ENCODE measurements around the gene KANSL1. TPM values are rescaled to one million over a fixed set of nuclear protein-coding genes. Genes with fewer than 3 reads are reported as not detected.
A peak's percentile ranks its signal among the peaks of the same experiment; 100 is the strongest.

KANSL1 gene
- polyA plus RNA-seq, 1 donor from 2014 or later = 16.4 TPM

DNA sequence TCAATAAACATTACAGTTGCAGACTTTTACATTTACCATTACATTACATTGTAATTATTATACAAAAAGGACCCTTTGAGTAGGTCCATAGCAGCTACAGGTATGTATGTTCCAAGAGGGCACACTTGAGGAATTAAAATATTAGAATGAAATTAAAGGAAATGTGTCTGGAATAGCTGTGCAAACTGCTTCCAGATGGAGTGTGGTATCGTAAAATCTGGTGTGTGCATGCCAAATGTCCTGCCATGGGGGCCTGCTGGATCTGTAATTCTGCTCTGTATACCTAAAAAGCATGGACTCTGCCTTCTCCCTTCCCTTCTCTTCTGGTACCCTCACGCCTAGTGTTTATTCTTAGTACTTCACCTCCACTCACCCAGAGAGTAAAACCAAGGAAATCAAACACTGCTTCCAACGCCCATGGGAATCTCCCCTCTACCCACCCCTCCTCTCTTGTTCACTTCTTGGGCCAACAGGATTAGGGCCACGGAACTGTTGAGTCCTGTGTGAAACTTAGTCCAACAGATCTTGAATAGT, 155.4 kb downstream of the KANSL1 start:
- Mint-ChIP-seq H3K9me3 (no peaks in the 10 kb centered on the region), H3K27me3 (no peaks in the 10 kb centered on the region), H3K4me1 (peaks cover 5 to 14% (median 7%) of the 10 kb centered on the region in 3 donors), H3K27ac (peak overlapping the region in 2 of 3 donors; percentile 29 to 80), H3K36me3 (peaks cover 5% of the 10 kb centered on the region), H3K4me3 (no peak overlapping the region)

DNA sequence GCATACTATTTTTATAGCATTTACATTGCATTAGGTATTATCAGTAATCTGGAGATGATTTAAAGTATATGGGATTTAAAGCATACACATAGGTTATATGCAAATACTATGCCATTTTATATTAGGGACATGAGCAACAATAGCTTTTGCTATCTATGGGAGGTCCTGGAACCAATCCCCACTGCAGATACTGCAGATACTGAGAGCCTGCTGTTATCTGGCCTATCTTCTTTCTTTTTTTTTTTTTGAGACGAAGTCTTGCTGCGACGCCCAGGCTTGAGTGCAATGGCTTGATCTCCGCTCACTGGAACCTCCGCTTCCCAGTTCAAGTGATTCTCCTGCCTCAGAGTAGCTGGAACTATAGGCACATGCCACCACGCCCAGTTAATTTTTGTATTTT, 156.7 kb downstream of the KANSL1 start:
- Mint-ChIP-seq H3K9me3 (no peaks in the 10 kb centered on the region), H3K36me3 (peaks cover 7% of the 10 kb centered on the region), H3K4me3 (no peak overlapping the region), H3K27ac (no peak overlapping the region), H3K4me1 (peaks cover 5 to 14% (median 7%) of the 10 kb centered on the region in 3 donors), H3K27me3 (no peaks in the 10 kb centered on the region)

DNA sequence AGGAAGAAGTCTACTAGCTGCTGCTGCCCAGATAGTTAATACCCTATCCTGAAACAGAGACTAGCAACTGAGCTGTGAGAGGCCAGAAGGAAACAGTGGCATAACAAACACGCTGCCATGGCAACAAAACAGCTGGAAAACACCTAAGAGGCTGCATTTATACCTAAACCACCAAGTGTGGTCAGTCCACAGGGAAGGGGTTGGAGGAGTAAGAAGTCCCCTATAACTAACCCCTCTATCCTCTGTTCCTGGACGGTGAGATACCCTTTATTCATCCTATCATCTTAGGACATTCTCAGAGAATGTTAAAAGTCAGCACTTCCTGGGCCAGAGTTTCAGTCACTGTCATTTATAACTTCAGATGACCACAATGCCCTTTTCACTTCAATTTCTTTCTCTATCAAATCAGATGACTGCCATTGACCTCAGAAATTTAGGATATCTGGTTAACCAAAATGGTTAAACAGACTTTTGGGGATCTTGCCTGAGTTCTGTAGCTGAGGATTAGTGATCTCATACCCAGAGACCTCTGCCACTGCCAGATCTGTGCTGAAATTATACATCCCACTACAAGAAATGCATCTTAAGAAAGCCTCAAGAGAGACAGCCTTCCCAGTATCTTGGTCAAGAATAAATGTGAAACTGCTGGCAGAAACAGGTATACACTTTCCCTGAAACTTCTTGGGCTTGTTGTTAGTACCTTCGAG, 158.0 kb downstream of the KANSL1 start:
- Mint-ChIP-seq H3K27me3 (no peaks in the 10 kb centered on the region), H3K36me3 (peaks cover 14% of the 10 kb centered on the region)

DNA sequence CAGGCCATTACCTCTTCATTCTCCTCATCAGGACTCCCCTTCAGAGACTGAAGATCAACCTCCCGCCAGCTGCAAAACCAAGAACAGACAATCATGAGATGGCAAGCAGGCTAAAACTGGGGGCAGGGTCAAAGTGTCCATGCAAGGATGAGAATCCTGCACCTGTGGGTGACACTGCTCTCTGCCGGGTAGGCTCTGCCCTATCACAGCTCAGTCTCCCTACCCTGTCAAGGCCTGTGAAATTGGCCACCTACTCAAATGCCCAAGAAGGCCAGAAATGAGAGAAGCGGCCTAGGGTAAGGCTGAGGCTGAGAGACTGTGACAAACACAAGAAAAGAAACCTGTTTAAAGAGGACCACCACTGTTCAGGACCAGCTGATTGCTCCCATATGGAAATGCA, 159.8 kb downstream of the KANSL1 start:
- Mint-ChIP-seq H3K4me1 (peaks cover 18 to 21% (median 18%) of the 10 kb centered on the region in 3 donors), H3K27ac (peak overlapping the region in 1 of 3 donors; percentile 73), H3K36me3 (peaks cover 15% of the 10 kb centered on the region), H3K27me3 (no peaks in the 10 kb centered on the region), H3K4me3 (no peak overlapping the region), H3K9me3 (no peaks in the 10 kb centered on the region)

More for the DNA sequence above, 158.0 kb downstream of the KANSL1 start:
- H3K9me3 Mint-ChIP-seq = no peaks in the 10 kb centered on the region
- peak overlapping the region; percentile 18 to 94 (median 89) for H3K27ac Mint-ChIP-seq
- H3K4me3 Mint-ChIP-seq = peak overlapping the region in 1 of 4 donors; percentile 65
- H3K4me1 Mint-ChIP-seq = peaks cover 7 to 10% (median 7%) of the 10 kb centered on the region in 3 donors

DNA sequence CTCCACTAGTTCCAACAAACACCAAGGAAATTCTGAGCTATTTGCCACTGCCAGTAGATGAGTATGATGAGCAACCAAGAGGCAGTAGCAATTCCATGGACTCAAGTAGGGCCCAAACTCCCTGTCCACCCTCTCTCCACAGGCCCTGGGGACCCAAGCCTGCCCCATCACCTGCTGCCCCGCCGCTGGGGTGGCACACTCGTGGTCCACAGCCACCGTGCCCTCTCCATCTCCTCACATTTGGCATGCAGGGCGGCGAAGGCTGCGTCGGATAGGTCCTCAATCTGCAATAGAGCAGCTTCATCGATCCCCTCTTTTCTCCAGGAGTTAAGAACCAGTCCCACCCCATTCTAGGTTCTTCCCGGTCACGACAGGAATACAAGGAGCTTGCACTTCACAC, 160.3 kb downstream of the KANSL1 start:
- Mint-ChIP-seq H3K27me3 (no peaks in the 10 kb centered on the region), H3K4me1 (peaks cover 20 to 26% (median 21%) of the 10 kb centered on the region in 3 donors), H3K27ac (peak overlapping the region in 1 of 3 donors; percentile 73), H3K9me3 (no peaks in the 10 kb centered on the region), H3K36me3 (peaks cover 12% of the 10 kb centered on the region), H3K4me3 (no peak overlapping the region)

DNA sequence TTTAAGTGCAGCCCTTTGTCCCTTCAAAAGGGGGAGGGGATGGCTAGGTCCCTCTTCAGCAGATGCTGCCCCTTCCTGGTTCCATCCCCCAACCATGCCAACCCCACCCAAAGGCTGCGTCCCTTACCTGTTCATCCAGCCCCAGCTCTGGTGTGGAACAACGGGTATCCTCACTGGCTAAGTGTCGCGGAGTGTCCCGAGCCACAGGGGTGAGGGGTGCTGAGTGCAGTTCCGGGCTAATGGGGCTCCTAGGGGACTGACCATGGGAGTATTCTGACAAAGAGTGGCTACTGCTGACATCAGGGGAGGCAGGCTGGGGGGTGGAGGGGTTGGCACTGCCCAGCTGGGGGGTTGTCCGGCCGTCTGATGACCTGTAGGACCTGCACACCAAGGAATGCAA, 161.3 kb downstream of the KANSL1 start:
- Mint-ChIP-seq H3K27ac (no peak overlapping the region), H3K4me3 (no peak overlapping the region), H3K27me3 (no peaks in the 10 kb centered on the region), H3K9me3 (no peaks in the 10 kb centered on the region), H3K4me1 (peaks cover 27 to 33% (median 31%) of the 10 kb centered on the region in 3 donors), H3K36me3 (peaks cover 11% of the 10 kb centered on the region)

DNA sequence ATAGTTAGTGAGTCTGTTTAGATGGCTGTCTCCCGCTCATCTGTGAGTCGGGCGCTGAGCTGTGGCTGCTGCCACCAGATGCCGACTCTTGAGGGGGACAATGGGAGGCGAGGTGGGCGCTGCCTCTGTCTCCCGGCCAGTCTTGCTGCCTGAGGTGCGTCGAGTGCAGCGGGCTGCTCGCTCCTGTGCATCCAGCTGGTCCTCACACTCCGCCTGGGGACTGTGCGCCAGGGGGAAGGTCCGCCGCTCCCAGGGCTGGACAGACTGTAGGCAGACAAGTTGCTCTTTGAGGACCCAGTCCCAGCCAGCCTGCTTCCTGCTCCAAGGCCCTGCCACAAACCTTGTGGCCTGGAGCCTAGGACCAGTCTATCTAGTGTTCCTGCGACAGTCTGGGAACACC, 161.8 kb downstream of the KANSL1 start:
- Mint-ChIP-seq H3K36me3 (peaks cover 11% of the 10 kb centered on the region), H3K4me1 (peaks cover 32 to 38% (median 36%) of the 10 kb centered on the region in 3 donors), H3K4me3 (no peak overlapping the region), H3K27ac (no peak overlapping the region), H3K27me3 (no peaks in the 10 kb centered on the region), H3K9me3 (no peaks in the 10 kb centered on the region)

DNA sequence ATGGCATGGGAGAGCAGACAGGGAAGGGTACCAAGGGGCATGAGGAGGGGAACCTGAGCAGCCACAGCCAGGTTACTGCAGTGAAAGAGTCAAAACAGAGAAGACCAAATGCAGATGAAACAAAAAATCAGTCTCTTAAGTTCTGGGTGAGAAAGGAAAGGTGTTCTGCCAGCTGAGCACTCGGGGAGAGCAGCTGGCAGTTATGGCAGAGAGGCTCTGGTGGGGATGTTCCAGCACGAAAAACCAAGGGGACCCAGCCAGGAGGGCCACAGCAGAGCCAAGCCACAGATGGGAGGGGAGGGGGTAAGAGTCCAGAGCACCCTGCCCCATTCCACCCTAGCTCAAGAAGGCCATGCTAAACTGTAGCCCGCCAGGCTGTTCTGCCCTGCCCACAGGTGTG, 162.5 kb downstream of the KANSL1 start:
- peak overlapping the region in 2 of 3 donors; percentile 71 to 73 for H3K27ac Mint-ChIP-seq
- H3K4me1 Mint-ChIP-seq = peaks cover 37 to 43% (median 43%) of the 10 kb centered on the region in 3 donors
- peak overlapping the region in 1 of 4 donors; percentile 18 for H3K4me3 Mint-ChIP-seq
- no peaks in the 10 kb centered on the region for H3K9me3 Mint-ChIP-seq
- no peaks in the 10 kb centered on the region for H3K27me3 Mint-ChIP-seq
- H3K36me3 Mint-ChIP-seq = peaks cover 11% of the 10 kb centered on the region

DNA sequence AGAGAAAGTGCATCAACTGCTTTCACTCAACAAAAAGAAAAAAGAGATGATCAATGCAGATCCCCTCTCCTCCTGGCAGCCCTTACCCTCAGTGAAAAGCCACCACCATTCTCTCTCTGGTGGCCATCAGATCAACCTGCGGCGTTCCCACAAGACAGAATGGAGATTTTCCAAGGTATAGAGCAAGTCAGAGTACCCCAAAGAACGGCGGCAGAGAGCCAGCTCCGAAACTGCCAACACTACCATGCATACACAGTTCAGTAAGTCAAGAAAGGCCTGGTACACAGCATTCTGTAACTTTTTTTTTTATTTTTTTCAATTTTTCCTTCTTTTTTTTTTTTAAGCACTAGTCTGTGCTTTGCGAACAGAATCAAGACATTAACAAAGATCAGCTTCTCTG, 163.6 kb downstream of the KANSL1 start:
- Mint-ChIP-seq H3K27ac (peak overlapping the region; percentile 40 to 92 (median 73)), H3K36me3 (peaks cover 11% of the 10 kb centered on the region), H3K9me3 (no peaks in the 10 kb centered on the region), H3K27me3 (no peaks in the 10 kb centered on the region), H3K4me3 (no peak overlapping the region), H3K4me1 (peaks cover 41 to 44% (median 44%) of the 10 kb centered on the region in 3 donors)

DNA sequence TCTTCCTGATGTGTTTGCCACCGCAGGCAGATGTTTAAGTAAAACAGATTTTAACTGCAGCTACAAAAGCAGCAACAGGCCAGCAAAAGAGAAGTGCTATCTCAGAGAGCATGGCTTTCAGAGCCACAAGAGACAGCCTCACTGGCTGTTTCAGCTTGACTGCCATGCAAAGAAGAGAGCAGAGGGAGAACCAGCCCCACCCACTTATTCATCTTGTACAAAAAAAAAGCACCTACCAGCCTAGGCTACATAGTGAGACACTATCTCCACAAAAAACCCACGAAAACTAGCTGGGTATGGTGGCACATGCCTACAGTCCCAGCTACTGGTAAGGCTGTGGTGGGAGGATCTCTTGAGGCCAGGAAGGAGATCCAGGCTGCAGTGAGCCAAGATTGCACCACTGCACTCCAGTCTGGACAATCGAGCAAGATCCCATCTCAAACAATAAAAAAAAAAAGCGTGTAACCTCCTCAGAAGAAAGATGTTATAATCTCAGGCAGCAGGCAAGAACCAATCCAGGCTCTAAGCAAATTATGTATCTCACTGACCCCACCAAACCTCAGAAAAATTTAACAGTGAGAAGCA, 164.2 kb downstream of the KANSL1 start:
- Mint-ChIP-seq H3K27me3 (no peaks in the 10 kb centered on the region), H3K27ac (peak overlapping the region; percentile 40 to 92 (median 73)), H3K9me3 (no peaks in the 10 kb centered on the region), H3K4me1 (peaks cover 38 to 44% (median 39%) of the 10 kb centered on the region in 3 donors), H3K36me3 (peaks cover 11% of the 10 kb centered on the region), H3K4me3 (peak overlapping the region in 3 of 4 donors; percentile 3 to 83 (median 73))

DNA sequence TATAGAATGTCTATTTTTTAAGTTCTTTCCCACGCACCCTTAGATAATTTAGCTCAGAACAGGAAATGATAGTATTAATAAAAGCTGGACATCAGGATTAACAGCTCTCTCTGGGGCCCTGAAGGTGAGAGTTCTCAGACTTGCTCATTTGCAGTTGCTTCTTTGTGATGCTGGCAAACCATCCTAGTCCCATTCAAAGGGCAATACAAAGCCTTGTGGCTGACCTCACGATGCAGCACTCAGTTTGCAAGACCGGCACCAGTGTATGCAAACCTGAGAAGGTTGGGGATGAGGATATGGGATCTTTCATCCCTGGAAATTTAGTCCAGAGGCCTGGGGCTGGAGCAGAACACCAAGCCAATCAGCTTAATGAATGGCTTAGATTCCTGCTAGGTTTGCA, 164.9 kb downstream of the KANSL1 start:
- Mint-ChIP-seq H3K27me3 (no peaks in the 10 kb centered on the region), H3K4me1 (peaks cover 38 to 44% (median 39%) of the 10 kb centered on the region in 3 donors), H3K27ac (peak overlapping the region; percentile 40 to 92 (median 57)), H3K9me3 (no peaks in the 10 kb centered on the region), H3K4me3 (peak overlapping the region in 2 of 4 donors; percentile 11 to 42), H3K36me3 (peaks cover 11% of the 10 kb centered on the region)

DNA sequence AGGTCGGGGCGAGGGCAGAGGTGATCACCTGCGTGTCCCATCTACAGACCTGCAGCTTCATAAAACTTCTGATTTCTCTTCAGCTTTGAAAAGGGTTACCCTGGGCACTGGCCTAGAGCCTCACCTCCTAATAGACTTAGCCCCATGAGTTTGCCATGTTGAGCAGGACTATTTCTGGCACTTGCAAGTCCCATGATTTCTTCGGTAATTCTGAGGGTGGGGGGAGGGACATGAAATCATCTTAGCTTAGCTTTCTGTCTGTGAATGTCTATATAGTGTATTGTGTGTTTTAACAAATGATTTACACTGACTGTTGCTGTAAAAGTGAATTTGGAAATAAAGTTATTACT, 165.3 kb downstream of the KANSL1 start:
- Mint-ChIP-seq H3K4me3 (peak overlapping the region in 2 of 4 donors; percentile 11 to 42), H3K4me1 (peaks cover 38 to 44% (median 42%) of the 10 kb centered on the region in 3 donors), H3K9me3 (no peaks in the 10 kb centered on the region), H3K36me3 (peaks cover 11% of the 10 kb centered on the region), H3K27ac (peak overlapping the region; percentile 40 to 57 (median 47)), H3K27me3 (no peaks in the 10 kb centered on the region)

DNA sequence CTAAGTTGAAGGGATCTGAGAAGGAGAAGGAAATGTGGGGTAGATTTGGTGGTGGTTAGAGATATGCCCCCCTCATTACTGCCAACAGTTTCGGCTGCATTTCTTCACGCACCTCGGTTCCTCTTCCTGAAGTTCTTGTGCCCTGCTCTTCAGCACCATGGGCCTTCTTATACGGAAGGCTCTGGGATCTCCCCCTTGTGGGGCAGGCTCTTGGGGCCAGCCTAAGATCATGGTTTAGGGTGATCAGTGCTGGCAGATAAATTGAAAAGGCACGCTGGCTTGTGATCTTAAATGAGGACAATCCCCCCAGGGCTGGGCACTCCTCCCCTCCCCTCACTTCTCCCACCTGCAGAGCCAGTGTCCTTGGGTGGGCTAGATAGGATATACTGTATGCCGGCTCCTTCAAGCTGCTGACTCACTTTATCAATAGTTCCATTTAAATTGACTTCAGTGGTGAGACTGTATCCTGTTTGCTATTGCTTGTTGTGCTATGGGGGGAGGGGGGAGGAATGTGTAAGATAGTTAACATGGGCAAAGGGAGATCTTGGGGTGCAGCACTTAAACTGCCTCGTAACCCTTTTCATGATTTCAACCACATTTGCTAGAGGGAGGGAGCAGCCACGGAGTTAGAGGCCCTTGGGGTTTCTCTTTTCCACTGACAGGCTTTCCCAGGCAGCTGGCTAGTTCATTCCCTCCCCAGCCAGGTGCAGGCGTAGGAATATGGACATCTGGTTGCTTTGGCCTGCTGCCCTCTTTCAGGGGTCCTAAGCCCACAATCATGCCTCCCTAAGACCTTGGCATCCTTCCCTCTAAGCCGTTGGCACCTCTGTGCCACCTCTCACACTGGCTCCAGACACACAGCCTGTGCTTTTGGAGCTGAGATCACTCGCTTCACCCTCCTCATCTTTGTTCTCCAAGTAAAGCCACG, 165.9 kb downstream of the KANSL1 start:
- H3K4me3 Mint-ChIP-seq = peak overlapping the region in 3 of 4 donors; percentile 31 to 82 (median 52)
- peaks cover 9% of the 10 kb centered on the region for H3K36me3 Mint-ChIP-seq
- H3K9me3 Mint-ChIP-seq = no peaks in the 10 kb centered on the region
- no peaks in the 10 kb centered on the region for H3K27me3 Mint-ChIP-seq
- H3K4me1 Mint-ChIP-seq = peaks cover 38 to 44% (median 42%) of the 10 kb centered on the region in 3 donors
- peak overlapping the region; percentile 40 to 94 (median 71) for H3K27ac Mint-ChIP-seq

DNA sequence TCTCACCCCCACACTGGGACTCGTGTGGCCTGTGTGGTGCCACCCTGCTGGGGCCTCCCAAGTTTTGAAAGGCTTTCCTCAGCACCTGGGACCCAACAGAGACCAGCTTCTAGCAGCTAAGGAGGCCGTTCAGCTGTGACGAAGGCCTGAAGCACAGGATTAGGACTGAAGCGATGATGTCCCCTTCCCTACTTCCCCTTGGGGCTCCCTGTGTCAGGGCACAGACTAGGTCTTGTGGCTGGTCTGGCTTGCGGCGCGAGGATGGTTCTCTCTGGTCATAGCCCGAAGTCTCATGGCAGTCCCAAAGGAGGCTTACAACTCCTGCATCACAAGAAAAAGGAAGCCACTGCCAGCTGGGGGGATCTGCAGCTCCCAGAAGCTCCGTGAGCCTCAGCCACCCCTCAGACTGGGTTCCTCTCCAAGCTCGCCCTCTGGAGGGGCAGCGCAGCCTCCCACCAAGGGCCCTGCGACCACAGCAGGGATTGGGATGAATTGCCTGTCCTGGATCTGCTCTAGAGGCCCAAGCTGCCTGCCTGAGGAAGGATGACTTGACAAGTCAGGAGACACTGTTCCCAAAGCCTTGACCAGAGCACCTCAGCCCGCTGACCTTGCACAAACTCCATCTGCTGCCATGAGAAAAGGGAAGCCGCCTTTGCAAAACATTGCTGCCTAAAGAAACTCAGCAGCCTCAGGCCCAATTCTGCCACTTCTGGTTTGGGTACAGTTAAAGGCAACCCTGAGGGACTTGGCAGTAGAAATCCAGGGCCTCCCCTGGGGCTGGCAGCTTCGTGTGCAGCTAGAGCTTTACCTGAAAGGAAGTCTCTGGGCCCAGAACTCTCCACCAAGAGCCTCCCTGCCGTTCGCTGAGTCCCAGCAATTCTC, 166.8 kb downstream of the KANSL1 start:
- no peaks in the 10 kb centered on the region for H3K27me3 Mint-ChIP-seq
- peak overlapping the region in 3 of 4 donors; percentile 64 to 87 (median 82) for H3K4me3 Mint-ChIP-seq
- peak overlapping the region; percentile 40 to 96 (median 94) for H3K27ac Mint-ChIP-seq
- peaks cover 9% of the 10 kb centered on the region for H3K36me3 Mint-ChIP-seq
- H3K4me1 Mint-ChIP-seq = peaks cover 38 to 44% (median 42%) of the 10 kb centered on the region in 3 donors
- H3K9me3 Mint-ChIP-seq = no peaks in the 10 kb centered on the region

All from IgD-negative memory B cell (primary cell).